DND-41 (cell line): Measurements from ENCODE around the gene GORASP2.

Experiments used
- EZH2 ChIP-seq: IDR thresholded peaks from 3 replicates; pipeline ENCODE4 v1.6.1; 2012; ENCODE audit warnings: borderline replicate concordance, low read depth, mild to moderate bottlenecking, moderate library complexity, low read length, inconsistent platforms; ENCODE audit not compliant: severe bottlenecking
- TF ChIP-seq, protein P1 (sequence below): IDR thresholded peaks from 2 replicates; pipeline ENCODE4 v1.5.1; 2012; ENCODE audit warnings: borderline replicate concordance, low read length, moderate library complexity, mild to moderate bottlenecking; ENCODE audit not compliant: poor library complexity, severe bottlenecking; ENCODE audit errors: extremely low read depth

DNA sequence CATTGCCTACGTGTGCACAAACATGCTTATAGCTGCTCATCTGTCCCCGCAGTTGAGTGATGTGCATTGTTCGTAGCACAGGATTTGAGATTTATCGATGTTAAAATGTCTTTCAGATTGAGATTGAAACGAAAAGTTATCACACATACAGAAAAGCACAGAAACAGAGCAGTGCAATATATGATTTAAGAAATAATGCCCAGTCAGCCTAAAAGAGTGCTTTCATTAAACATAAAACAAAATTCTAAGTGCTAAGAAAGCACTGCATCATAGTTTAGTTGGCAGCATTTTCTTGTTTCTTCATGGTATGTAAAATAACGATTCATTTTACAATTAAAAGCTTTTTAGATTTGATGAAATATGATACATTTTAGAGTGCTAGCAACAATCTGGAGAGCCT lies 31.9 kb upstream of the GORASP2 start:
- TF ChIP-seq, protein P1, sequence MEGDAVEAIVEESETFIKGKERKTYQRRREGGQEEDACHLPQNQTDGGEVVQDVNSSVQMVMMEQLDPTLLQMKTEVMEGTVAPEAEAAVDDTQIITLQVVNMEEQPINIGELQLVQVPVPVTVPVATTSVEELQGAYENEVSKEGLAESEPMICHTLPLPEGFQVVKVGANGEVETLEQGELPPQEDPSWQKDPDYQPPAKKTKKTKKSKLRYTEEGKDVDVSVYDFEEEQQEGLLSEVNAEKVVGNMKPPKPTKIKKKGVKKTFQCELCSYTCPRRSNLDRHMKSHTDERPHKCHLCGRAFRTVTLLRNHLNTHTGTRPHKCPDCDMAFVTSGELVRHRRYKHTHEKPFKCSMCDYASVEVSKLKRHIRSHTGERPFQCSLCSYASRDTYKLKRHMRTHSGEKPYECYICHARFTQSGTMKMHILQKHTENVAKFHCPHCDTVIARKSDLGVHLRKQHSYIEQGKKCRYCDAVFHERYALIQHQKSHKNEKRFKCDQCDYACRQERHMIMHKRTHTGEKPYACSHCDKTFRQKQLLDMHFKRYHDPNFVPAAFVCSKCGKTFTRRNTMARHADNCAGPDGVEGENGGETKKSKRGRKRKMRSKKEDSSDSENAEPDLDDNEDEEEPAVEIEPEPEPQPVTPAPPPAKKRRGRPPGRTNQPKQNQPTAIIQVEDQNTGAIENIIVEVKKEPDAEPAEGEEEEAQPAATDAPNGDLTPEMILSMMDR = no peak
- TF ChIP-seq EZH2 = no peak
